MCF 10A (cell line): Measurements from ENCODE around the gene LRMDA. TPM values are rescaled to one million over a fixed set of nuclear protein-coding genes. Genes with fewer than 3 reads are reported as not detected.

ENCODE experiments used
- BruUV-seq: library from RNA; stranded (reverse); fragments of 400-500 nt; replicated peaks from 2 replicates; lab custom pipeline; 2021; lab: Mats Ljungman, UMichigan
- CTCF ChIA-PET: fragments of 300-600 bp; sonication (Branson Sonifier 250); formaldehyde crosslinking; extraction: SDS; loops from one replicate; lab custom pipeline; 2021; ENCODE audit warnings: antibody characterized with exemption, inconsistent platforms; lab: Yijun Ruan, JAX
- POLR2A ChIA-PET: fragments of 300-600, 350-650 bp; sonication (Branson Sonifier 250); formaldehyde crosslinking; extraction: SDS; loops from one replicate; lab custom pipeline; 2020; ENCODE audit warnings: antibody characterized with exemption, inconsistent platforms; lab: Yijun Ruan, JAX
- DNase-seq: peaks from one replicate; pipeline ENCODE4 v3.0.0-alpha.2; 2018; ENCODE audit not compliant: unreplicated experiment
- H3K27ac Mint-ChIP-seq: one replicate; pipeline ENCODE4 v1.8.0; 2022; ENCODE audit warnings: mild to moderate bottlenecking, low read depth, mixed read lengths; ENCODE audit not compliant: unreplicated experiment
- H3K27me3 Mint-ChIP-seq: one replicate; pipeline ENCODE4 v1.8.0; 2022; ENCODE audit warnings: mixed read lengths; ENCODE audit not compliant: insufficient read depth, unreplicated experiment
- H3K36me3 Mint-ChIP-seq: one replicate; pipeline ENCODE4 v1.8.0; 2022; ENCODE audit warnings: mild to moderate bottlenecking, moderate library complexity, mixed read lengths; ENCODE audit not compliant: insufficient read depth, unreplicated experiment
- H3K4me1 Mint-ChIP-seq: one replicate; pipeline ENCODE4 v1.8.0; 2022; ENCODE audit warnings: mixed read lengths; ENCODE audit not compliant: insufficient read depth, unreplicated experiment
- H3K4me3 Mint-ChIP-seq: one replicate; pipeline ENCODE4 v1.8.0; 2022; ENCODE audit warnings: mild to moderate bottlenecking, moderate library complexity, mixed read lengths; ENCODE audit not compliant: unreplicated experiment
- H3K9me3 Mint-ChIP-seq: one replicate; pipeline ENCODE4 v1.8.0; 2022; ENCODE audit warnings: mixed read lengths; ENCODE audit not compliant: unreplicated experiment
- CTCF ChIP-seq: fragments of 200-600 bp; IDR thresholded peaks from one replicate; pipeline ENCODE4 v1.8.0; 2022; ENCODE audit warnings: antibody characterized with exemption, mild to moderate bottlenecking; ENCODE audit not compliant: unreplicated experiment
- intact Hi-C: fragments of 100-400 bp; cut with micrococcal nuclease; formaldehyde crosslinking; loops from 2 replicates; pipeline ENCODE4 v1.14.1; 2022
- total RNA-seq: library from RNA; stranded (reverse); gene quantifications from 2 replicates; pipeline ENCODE4 v1.2.3, GENCODE V29; 2022

Gene LRMDA
- total RNA-seq, 1 experiment from 2014 or later: not detected

- H3K27ac Mint-ChIP-seq: no peak overlapping the region
- no peaks in the 10 kb centered on the region for H3K9me3 Mint-ChIP-seq
- BruUV-seq: no TSS peak
- intact Hi-C loops: no loop called here
- no peaks in the 10 kb centered on the region for H3K36me3 Mint-ChIP-seq
- TF ChIP-seq CTCF: no peak
- no peaks in the 10 kb centered on the region for H3K4me1 Mint-ChIP-seq
- H3K27me3 Mint-ChIP-seq: peaks cover 28% of the 10 kb centered on the region
- POLR2A ChIA-PET: no interaction called here
- DNase-seq: no peak
- no peak overlapping the region for H3K4me3 Mint-ChIP-seq
- CTCF ChIA-PET: no interaction called here
These were observed 720.8 kb downstream of the LRMDA start for GRCh38 chr10:76152186-76152585.

GRCh38 chr10:76155961-76156360, 724.5 kb downstream of the LRMDA start:
- POLR2A ChIA-PET: no interaction called here
- Mint-ChIP-seq H3K9me3 (no peaks in the 10 kb centered on the region), H3K36me3 (no peaks in the 10 kb centered on the region), H3K27me3 (peaks cover 35% of the 10 kb centered on the region), H3K27ac (no peak overlapping the region), H3K4me1 (no peaks in the 10 kb centered on the region), H3K4me3 (no peak overlapping the region)
- no TSS peak for BruUV-seq
- CTCF ChIA-PET: interaction anchor here (0.6 kb wide), 1 partner anchor 850 kb away, joined by 3 read pairs; no protein-coding TSS in a partner anchor
- intact Hi-C loops: no loop called here
- TF ChIP-seq CTCF: no peak
- DNase-seq: no peak

- ChIA-PET CTCF (no interaction called here), POLR2A (no interaction called here)
- H3K4me3 Mint-ChIP-seq: no peak overlapping the region
- H3K9me3 Mint-ChIP-seq: no peaks in the 10 kb centered on the region
- DNase-seq: no peak
- H3K27ac Mint-ChIP-seq: no peak overlapping the region
- peaks cover 26% of the 10 kb centered on the region for H3K27me3 Mint-ChIP-seq
- intact Hi-C loops: no loop called here
- no peaks in the 10 kb centered on the region for H3K4me1 Mint-ChIP-seq
- TF ChIP-seq CTCF: no peak
- no peaks in the 10 kb centered on the region for H3K36me3 Mint-ChIP-seq
- no TSS peak for BruUV-seq
These were observed 729.2 kb downstream of the LRMDA start for GRCh38 chr10:76160446-76161300.

GRCh38 chr10:76161301-76161582, 729.8 kb downstream of the LRMDA start:
- POLR2A ChIA-PET: no interaction called here
- no TSS peak for BruUV-seq
- Mint-ChIP-seq H3K36me3 (no peaks in the 10 kb centered on the region), H3K4me3 (no peak overlapping the region), H3K27me3 (peaks cover 23% of the 10 kb centered on the region), H3K27ac (no peak overlapping the region), H3K4me1 (no peaks in the 10 kb centered on the region), H3K9me3 (no peaks in the 10 kb centered on the region)
- intact Hi-C loops: no loop called here
- DNase-seq: no peak
- CTCF ChIA-PET: no interaction called here
- no peak for TF ChIP-seq CTCF
